Calu3 (cell line): Measurements from ENCODE around the gene RETN. TPM values are rescaled to one million over a fixed set of nuclear protein-coding genes. Genes with fewer than 3 reads are reported as not detected.

ENCODE experiments used
- BruUV-seq: library from RNA; stranded (reverse); fragments of 400-500 nt; replicated peaks from 2 replicates; lab custom pipeline; 2021; lab: Mats Ljungman, UMichigan
- CTCF ChIA-PET: fragments of 300-600 bp; sonication (Branson Sonifier 250); formaldehyde crosslinking; loops from one replicate; lab custom pipeline; 2022; ENCODE audit warnings: antibody characterized with exemption; lab: Charles Lee
- DNase-seq: peaks from one replicate; pipeline ENCODE4 v3.0.0; 2022
- H3K27ac Mint-ChIP-seq: one replicate; pipeline ENCODE4 v1.8.0; 2022; ENCODE audit warnings: mixed read lengths; ENCODE audit not compliant: unreplicated experiment
- H3K27me3 Mint-ChIP-seq: one replicate; pipeline ENCODE4 v1.8.0; 2022; ENCODE audit warnings: mixed read lengths; ENCODE audit not compliant: unreplicated experiment
- H3K36me3 Mint-ChIP-seq: one replicate; pipeline ENCODE4 v1.8.0; 2022; ENCODE audit warnings: mild to moderate bottlenecking, moderate library complexity, mixed read lengths; ENCODE audit not compliant: insufficient read depth, unreplicated experiment
- H3K4me1 Mint-ChIP-seq: one replicate; pipeline ENCODE4 v1.8.0; 2022; ENCODE audit warnings: mild to moderate bottlenecking, low read depth, mixed read lengths; ENCODE audit not compliant: unreplicated experiment
- H3K4me3 Mint-ChIP-seq: one replicate; pipeline ENCODE4 v1.8.0; 2022; ENCODE audit warnings: mild to moderate bottlenecking, low read depth, moderate library complexity, mixed read lengths; ENCODE audit not compliant: unreplicated experiment
- H3K9me3 Mint-ChIP-seq: one replicate; pipeline ENCODE4 v1.8.0; 2022; ENCODE audit warnings: low read depth, mixed read lengths; ENCODE audit not compliant: unreplicated experiment
- intact Hi-C: fragments of 100-400 bp; cut with micrococcal nuclease; formaldehyde crosslinking; loops from one replicate; pipeline ENCODE4 v1.10.0; 2022; ENCODE audit not compliant: unreplicated experiment
- total RNA-seq: library from RNA; stranded (reverse); gene quantifications from 2 replicates; pipeline ENCODE4 v1.2.3, GENCODE V29; 2022
- TF ChIP-seq, protein P1 (sequence below): fragments of 200-600 bp; IDR thresholded peaks from one replicate; pipeline ENCODE4 v1.8.0; 2022; ENCODE audit warnings: antibody characterized with exemption; ENCODE audit not compliant: unreplicated experiment

Gene RETN
- total RNA-seq, 1 experiment from 2014 or later: not detected

DNA sequence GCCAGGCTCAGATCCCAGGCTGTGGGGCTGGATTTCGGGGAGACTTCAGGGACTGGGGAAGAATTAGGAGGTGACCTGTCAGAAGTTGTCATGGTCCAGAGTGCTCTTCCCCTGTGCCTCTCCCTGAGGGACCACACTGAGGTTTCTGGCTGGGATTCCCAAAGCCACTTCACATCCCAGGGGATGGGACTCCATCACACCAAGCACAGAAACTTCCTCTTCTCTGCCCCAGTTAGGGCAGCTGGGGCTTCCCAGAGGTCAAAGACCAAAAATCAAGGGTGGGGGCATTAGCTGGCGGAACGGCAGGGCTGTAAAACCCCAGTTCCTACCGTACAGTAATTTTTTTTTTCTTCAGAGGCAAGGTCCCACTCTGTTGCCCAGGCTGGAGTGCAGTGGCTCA is 25.6 kb downstream of the RETN start:
- intact Hi-C loops: no loop called here
- TF ChIP-seq, protein P1, sequence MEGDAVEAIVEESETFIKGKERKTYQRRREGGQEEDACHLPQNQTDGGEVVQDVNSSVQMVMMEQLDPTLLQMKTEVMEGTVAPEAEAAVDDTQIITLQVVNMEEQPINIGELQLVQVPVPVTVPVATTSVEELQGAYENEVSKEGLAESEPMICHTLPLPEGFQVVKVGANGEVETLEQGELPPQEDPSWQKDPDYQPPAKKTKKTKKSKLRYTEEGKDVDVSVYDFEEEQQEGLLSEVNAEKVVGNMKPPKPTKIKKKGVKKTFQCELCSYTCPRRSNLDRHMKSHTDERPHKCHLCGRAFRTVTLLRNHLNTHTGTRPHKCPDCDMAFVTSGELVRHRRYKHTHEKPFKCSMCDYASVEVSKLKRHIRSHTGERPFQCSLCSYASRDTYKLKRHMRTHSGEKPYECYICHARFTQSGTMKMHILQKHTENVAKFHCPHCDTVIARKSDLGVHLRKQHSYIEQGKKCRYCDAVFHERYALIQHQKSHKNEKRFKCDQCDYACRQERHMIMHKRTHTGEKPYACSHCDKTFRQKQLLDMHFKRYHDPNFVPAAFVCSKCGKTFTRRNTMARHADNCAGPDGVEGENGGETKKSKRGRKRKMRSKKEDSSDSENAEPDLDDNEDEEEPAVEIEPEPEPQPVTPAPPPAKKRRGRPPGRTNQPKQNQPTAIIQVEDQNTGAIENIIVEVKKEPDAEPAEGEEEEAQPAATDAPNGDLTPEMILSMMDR: no peak
- H3K4me1 Mint-ChIP-seq: no peaks in the 10 kb centered on the region

DNA sequence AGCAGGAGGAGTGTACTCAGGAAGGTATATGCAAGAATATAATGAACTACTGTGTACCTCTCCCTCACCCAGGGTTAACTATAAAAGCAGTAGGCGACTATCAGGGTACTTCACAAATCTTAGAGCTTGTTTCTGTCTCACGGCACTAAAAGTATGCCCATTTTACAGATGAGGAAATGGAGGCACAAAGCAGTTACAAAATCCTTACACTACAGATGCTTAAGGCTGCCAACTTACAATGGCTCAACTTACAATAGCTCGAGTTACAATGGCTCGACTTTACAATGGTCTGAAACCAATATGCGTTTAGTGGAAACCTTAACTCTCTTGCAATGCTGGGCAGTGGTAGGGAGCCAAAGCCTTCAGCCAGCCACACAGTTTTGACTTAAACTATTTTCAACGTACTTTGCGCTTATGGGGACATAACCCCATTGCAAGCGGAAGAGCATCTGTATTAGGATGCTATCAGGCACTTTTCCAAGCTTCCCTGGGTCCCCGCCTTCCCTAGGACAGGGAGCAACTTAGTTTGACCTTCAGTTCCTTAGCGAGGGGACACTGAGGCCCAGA is 29.0 kb downstream of the RETN start:
- no TSS peak for BruUV-seq
- no peaks in the 10 kb centered on the region for H3K4me1 Mint-ChIP-seq
- intact Hi-C loops: no loop called here
- DNase-seq: no peak
- TF ChIP-seq, protein P1: no peak
- no peak overlapping the region for H3K4me3 Mint-ChIP-seq
- CTCF ChIA-PET: interaction anchor here (0.5 kb wide), 1 partner anchor 487 kb away, joined by 3 read pairs; no protein-coding TSS in a partner anchor
- no peaks in the 10 kb centered on the region for H3K9me3 Mint-ChIP-seq
- no peak overlapping the region for H3K27ac Mint-ChIP-seq
- H3K27me3 Mint-ChIP-seq: peaks cover 54% of the 10 kb centered on the region
- no peaks in the 10 kb centered on the region for H3K36me3 Mint-ChIP-seq

More for the DNA sequence above, 25.6 kb downstream of the RETN start:
- H3K4me3 Mint-ChIP-seq: no peak overlapping the region
- no TSS peak for BruUV-seq
- no peaks in the 10 kb centered on the region for H3K9me3 Mint-ChIP-seq
- no peaks in the 10 kb centered on the region for H3K36me3 Mint-ChIP-seq
- no peak for DNase-seq
- no peak overlapping the region for H3K27ac Mint-ChIP-seq
- H3K27me3 Mint-ChIP-seq: peaks cover 35% of the 10 kb centered on the region
- CTCF ChIA-PET: no interaction called here

DNA sequence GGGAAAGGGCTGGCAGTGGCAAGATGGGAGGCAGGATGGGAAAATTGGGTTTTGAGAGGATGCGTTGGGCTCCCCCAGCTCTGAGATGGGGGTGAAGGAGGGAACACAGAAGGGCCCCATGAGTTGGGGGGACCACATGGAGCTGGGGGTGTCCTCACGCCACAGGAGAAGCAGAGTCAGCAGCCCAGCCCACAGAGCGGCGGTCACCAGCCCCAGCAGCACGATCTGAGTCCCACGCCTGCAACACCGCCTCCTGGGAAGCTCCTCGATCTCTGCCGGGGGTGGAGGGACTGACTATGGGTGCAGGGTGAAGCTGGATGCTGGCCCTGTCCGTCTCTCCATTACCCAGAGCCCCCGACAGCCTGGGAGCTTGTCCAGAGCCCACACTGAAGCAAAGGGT is 29.7 kb downstream of the RETN start:
- DNase-seq: no peak
- Mint-ChIP-seq H3K27ac (no peak overlapping the region), H3K4me3 (no peak overlapping the region), H3K4me1 (no peaks in the 10 kb centered on the region), H3K9me3 (no peaks in the 10 kb centered on the region), H3K27me3 (peaks cover 62% of the 10 kb centered on the region), H3K36me3 (no peaks in the 10 kb centered on the region)
- CTCF ChIA-PET: no interaction called here
- no TSS peak for BruUV-seq
- TF ChIP-seq, protein P1: no peak
- intact Hi-C loops: no loop called here

DNA sequence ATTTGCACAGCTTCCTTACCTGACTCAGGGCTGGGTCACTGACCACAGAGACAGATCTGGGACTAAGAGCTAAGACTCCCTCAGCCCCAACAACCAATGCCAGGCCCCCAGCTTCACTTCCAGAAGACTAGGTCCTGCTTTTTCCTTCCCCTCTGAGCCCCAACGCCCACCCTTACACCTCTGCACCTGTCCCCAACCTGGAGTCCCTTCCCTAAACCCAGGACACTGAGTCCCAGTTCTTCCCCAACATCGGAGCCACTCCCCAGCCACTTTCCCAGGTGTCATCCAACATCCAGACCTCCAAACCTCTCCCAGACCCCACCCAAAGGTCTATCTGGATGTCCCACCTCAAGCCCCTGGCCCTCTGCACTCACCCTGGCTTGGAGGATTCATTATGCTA is 30.2 kb downstream of the RETN start:
- H3K9me3 Mint-ChIP-seq: no peaks in the 10 kb centered on the region
- TF ChIP-seq, protein P1: no peak
- no peak for DNase-seq
- no peak overlapping the region for H3K4me3 Mint-ChIP-seq
- no peaks in the 10 kb centered on the region for H3K4me1 Mint-ChIP-seq
- H3K27ac Mint-ChIP-seq: no peak overlapping the region
- peaks cover 66% of the 10 kb centered on the region for H3K27me3 Mint-ChIP-seq
- intact Hi-C loops: no loop called here
- no peaks in the 10 kb centered on the region for H3K36me3 Mint-ChIP-seq
- no TSS peak for BruUV-seq
- CTCF ChIA-PET: no interaction called here
